ENCODE measurements around the gene EPB42.
"Not testable (repeated sequence)": the region's sequence is repeated elsewhere in the genome, so short reads cannot be mapped to it uniquely, and the experiment has no call there.

The EPB42 gene

GRCh38 chr15:43194795-43195194 is 26.0 kb downstream of the EPB42 start:
- DNase-seq, result no peak
- intact Hi-C loops (cut with DNase I), result no loop called here

- DNase-seq, result no peak
- intact Hi-C loops (cut with DNase I), result no loop called here
Measured at GRCh38 chr15:43193710-43194109, 27.1 kb downstream of the EPB42 start.

- DNase-seq, result no peak
- intact Hi-C loops (cut with DNase I), result no loop called here
Measured at GRCh38 chr15:43190178-43190577, 30.6 kb downstream of the EPB42 start.

DNA sequence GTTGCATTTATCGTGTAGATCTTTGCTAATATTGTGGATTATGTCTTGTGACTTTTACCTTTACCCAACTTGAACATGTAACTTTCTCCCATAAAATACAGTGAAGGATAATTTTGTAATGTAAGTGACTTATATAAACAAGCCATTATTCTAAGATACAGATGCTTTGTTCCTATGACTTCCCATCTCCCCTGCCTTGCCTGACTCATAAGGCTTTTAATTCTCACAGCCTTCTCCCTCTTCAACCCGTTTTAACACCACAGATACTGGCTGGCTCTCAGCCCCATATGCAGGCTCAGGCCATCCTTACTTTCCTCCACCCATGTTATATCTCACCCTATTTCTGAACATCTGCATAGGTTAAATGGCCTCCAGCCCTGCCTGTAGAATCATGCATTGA is 31.5 kb downstream of the EPB42 start:
- intact Hi-C loops (cut with DNase I), result loop anchor here (5.0 to 10.0 kb wide), 2 partner anchors 84 to 98 kb away; partner anchors contain the start of gene UBR1
- no peak for DNase-seq

DNA sequence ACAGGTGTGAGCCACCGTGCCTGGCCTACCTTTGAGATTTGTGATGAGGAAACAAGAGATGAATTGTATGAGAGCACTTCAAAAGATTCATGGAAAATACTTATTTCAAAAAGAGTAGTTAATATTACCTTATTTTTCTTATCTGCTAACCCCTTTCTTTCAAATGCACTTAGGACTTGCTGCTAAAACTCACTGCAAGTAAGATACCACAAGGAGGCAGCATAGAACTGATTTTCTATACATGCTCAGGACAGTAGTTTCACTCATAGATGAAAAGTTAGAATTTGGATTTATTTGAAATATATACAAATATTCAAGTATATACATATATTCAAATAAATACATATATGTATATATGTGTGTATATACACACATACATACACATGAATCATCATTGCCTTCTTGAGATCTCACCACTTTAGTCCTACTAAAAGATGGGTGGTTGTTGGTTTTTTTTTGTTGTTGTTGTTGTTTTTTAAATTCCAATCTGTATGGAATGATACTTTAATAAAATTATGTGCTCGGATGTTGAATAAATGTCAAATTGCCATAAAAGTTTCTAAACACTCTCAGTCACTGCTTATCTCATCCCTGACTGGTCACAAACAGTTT is 33.2 kb downstream of the EPB42 start:
- DNase-seq, result no peak
- intact Hi-C loops (cut with DNase I), result loop anchor here (5.0 to 10.0 kb wide), 2 partner anchors 83 to 100 kb away; partner anchors contain the start of gene UBR1

- intact Hi-C loops (cut with DNase I), result loop anchor here (5.0 to 10.0 kb wide), 2 partner anchors 81 to 101 kb away; partner anchors contain the start of gene UBR1
- no peak for DNase-seq
Measured at GRCh38 chr15:43186003-43186353, 34.8 kb downstream of the EPB42 start.

- intact Hi-C loops (cut with DNase I), result loop anchor here (5.0 to 10.0 kb wide), 2 partner anchors 81 to 102 kb away; partner anchors contain the start of gene UBR1
- DNase-seq, result peak; percentile 71 to 97 (median 82)
Measured at GRCh38 chr15:43185157-43186002, 35.4 kb downstream of the EPB42 start, which contains the start of gene CCNDBP1. TSS of gene CCNDBP1 (plus strand) at chr15:43185403. CDS start at chr15:43185499, 96 bp downstream.

DNA sequence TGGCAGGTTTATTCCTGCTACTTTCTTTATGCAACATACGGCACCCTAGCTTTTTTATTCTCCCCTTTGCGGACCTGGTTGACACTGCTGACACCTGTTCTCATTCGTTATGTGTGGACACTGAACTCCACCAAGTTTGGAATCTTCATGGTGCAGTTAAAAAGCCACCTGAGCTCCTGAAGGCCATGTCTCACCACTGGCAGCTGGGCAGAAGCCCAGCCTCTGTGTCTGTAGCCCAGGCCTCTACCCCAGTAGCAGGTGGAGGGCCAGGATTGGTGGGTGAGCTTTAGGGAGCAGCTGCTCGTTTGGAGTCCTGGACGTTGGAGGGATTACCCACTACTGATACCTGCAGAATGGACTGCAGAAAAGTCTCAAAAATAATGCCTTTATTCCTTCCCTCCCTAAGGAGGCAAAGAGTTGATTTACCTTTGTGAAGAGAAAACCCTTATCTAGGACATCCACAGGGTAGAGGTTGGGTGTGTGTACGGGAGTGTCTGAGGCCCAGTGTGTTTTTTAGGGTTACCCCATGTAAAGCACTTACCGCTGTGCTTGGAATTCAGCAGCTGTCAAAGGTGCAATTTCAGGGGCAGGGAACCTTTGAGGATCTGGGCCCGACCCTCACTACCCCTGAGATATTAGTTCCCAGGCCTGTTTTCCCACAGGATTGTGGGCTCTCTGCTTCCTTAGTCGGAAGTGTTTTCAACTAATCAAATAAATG is 36.3 kb downstream of the EPB42 start:
- intact Hi-C loops (cut with DNase I), result loop anchor here (5.0 to 10.0 kb wide), 2 partner anchors 80 to 103 kb away; partner anchors contain the start of gene UBR1
- DNase-seq, result no peak

- intact Hi-C loops (cut with DNase I), result loop anchor here (10.0 kb wide), 1 partner anchor 78 kb away; the partner anchor contains the start of gene UBR1
- no peak for DNase-seq
Measured at GRCh38 chr15:43183270-43183669, 37.5 kb downstream of the EPB42 start.

DNA sequence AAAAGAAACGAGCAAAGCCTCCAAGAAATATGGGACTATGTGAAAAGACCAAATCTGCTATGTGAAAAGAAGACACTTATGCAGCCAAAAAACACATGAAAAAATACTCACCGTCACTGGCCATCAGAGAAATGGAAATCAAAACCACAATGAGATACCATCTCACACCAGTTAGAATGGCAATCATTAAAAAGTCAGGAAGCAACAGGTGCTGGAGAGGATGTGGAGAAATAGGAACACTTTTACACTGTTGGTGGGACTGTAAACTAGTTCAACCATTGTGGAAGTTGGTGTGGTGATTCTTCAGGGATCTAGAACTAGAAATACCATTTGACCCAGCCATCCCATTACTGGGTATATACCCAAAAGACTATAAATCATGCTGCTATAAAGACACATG is 43.7 kb downstream of the EPB42 start:
- intact Hi-C loops (cut with DNase I); DNase-seq: not testable (repeated sequence)

DNA sequence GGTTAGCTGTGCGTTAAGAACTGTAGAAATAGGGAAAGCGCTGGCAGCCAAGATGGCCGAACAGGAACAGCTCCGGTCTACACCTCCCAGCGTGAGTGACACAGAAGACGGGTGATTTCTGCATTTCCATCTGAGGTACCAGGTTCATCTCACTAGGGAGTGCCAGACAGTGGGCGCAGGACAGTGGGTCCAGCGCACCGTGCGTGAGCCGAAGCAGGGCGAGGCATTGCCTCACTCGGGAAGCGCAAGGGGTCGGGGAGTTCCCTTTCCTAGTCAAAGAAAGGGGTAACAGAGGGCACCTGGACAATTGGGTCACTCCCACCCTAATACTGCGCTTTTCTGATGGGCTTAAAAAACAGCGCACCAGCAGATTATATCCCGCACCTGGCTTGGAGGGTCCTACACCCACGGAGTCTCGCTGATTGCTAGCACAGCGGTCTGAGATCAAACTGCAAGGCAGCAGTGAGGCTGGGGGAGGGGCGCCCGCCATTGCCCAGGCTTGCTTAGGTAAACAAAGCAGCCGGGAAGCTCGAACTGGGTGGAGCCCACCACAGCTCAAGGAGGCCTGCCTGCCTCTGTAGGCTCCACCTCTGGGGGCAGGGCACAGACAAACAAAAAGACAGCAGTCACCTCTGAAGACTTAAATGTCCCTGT is 45.0 kb downstream of the EPB42 start:
- intact Hi-C loops (cut with DNase I), result not testable (repeated sequence)
- peak in 1 of 10 donors; percentile 69 for DNase-seq

GRCh38 chr15:43169888-43170287 is 50.9 kb downstream of the EPB42 start:
- DNase-seq, result no peak
- intact Hi-C loops (cut with DNase I), result no loop called here

- DNase-seq, result peak in 1 of 10 donors; percentile 37
- intact Hi-C loops (cut with DNase I), result no loop called here
Measured at GRCh38 chr15:43168192-43169107, 52.4 kb downstream of the EPB42 start.

- intact Hi-C loops (cut with DNase I); DNase-seq: not testable (repeated sequence)
Measured at GRCh38 chr15:43167261-43167660, 53.6 kb downstream of the EPB42 start.

DNA sequence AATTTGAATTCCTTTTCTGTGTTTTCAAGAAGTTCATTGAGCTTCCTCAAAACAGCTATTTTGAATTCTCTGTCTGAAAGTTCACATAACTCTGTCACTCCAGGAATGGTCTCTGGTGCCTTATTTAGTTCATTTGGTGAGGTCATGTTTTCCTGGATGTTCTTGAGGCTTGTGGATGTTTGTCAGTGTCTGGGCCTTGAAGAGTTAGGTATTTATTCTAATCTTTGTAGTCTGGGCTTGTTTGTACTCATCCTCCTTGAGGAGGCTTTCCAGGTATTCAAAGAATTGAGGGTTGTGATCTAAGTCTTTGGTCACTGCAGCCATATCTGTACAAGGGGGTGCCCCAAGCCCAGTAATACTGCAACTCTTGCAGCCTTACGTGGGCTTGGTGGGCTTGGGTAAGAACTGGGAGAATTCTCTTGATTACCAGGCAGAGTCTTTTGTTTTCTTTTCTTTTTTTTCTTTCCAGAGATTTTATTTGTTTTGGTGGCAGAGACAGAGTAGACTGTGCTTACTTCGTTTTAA is 55.0 kb downstream of the EPB42 start:
- DNase-seq, result no peak
- intact Hi-C loops (cut with DNase I), result no loop called here

- DNase-seq, result no peak
- intact Hi-C loops (cut with DNase I), result no loop called here
Measured at GRCh38 chr15:43153269-43153668, 67.5 kb downstream of the EPB42 start.

DNA sequence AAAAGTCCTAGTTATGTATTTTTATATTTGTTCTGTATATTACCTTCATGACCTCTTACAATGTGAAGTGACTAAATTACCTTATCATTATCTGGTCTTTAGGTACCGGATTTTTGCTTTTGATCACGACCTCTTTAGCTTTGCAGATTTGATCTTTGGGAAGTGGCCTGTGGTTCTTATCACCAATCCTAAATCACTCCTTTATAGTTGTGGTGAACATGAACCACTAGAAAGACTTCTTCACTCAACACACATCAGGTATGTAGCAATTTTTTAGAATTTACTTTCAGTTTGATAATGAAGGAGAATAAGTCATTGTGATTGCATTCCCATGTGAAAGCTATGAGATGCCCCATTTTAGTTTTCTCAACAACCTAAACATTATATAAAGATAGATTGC is 69.1 kb downstream of the EPB42 start:
- intact Hi-C loops (cut with DNase I), result no loop called here
- no peak for DNase-seq

- intact Hi-C loops (cut with DNase I), result no loop called here
Measured at GRCh38 chr15:43150191-43150929, 70.5 kb downstream of the EPB42 start.

More at GRCh38 chr15:43150191-43150929, 70.5 kb downstream of the EPB42 start:
- no peak for DNase-seq
